CD4-positive, alpha-beta T cell (primary cell): ENCODE data around the gene USP6NL. TPM values are rescaled to one million over a fixed set of nuclear protein-coding genes. Genes with fewer than 3 reads are reported as not detected.

Experiments used
- ATAC-seq: fragments of 200-7000 bp; cut with Tn5 transposase; one replicate; pipeline ENCODE4 v1.10.0; 2022; ENCODE audit warnings: mild to moderate bottlenecking; ENCODE audit not compliant: poor library complexity
- CTCF ChIA-PET: fragments of 350-600 bp; sonication (Branson Sonifier 250); formaldehyde crosslinking; loops from one replicate; lab custom pipeline; 2021; ENCODE audit warnings: antibody characterized with exemption, inconsistent platforms; lab: Charles Lee
- POLR2A ChIA-PET: fragments of 350-600 bp; sonication (Branson Sonifier 250); formaldehyde crosslinking; loops from one replicate; lab custom pipeline; 2021; ENCODE audit warnings: antibody characterized with exemption, inconsistent platforms; lab: Charles Lee
- DNase-seq, 14 experiments: peaks; one replicate each; pipeline ENCODE4 v3.0.0-alpha.2; 2013 to 2020; ENCODE audit warnings: mixed read lengths in 2 of 14
- H3K27ac ChIP-seq, 2 donors: one replicate each; pipeline versions ENCODE4 v1.5.1 to v1.7.0; 2013; ENCODE audit warnings: low read length in 2 of 2, low read depth in 1 of 2, mild to moderate bottlenecking in 1 of 2
- H3K27me3 ChIP-seq, 2 experiments: 1 replicate in 1 of 2; 2 replicates in 1 of 2; pipeline versions ENCODE4 v1.6.1 to v1.7.0; 2013; ENCODE audit warnings: low read length in 2 of 2, control low read depth in 1 of 2, mild to moderate bottlenecking in 1 of 2, moderate library complexity in 1 of 2; ENCODE audit not compliant: insufficient read depth in 2 of 2, control insufficient read depth in 1 of 2
- H3K36me3 ChIP-seq: one replicate; pipeline ENCODE4 v1.6.1; 2013; ENCODE audit warnings: low read length, control low read depth; ENCODE audit not compliant: insufficient read depth
- H3K4me1 ChIP-seq: one replicate; pipeline ENCODE4 v1.6.1; 2013; ENCODE audit warnings: low read length, control low read depth; ENCODE audit not compliant: insufficient read depth
- H3K4me3 ChIP-seq: one replicate; pipeline ENCODE4 v1.5.1; 2013; ENCODE audit warnings: mild to moderate bottlenecking, low read length, moderate library complexity
- H3K9me3 ChIP-seq, 2 experiments: 1 replicate in 1 of 2; 2 replicates in 1 of 2; pipeline versions ENCODE4 v1.6.1 to v1.7.0; 2013; ENCODE audit warnings: low read length in 2 of 2, mild to moderate bottlenecking in 2 of 2, control low read depth in 1 of 2, moderate library complexity in 1 of 2; ENCODE audit not compliant: control insufficient read depth in 1 of 2, insufficient read depth in 1 of 2
- H3K27ac Mint-ChIP-seq: one replicate; pipeline ENCODE4 v1.8.0; 2020; ENCODE audit warnings: mixed read lengths
- H3K27me3 Mint-ChIP-seq: one replicate; pipeline ENCODE4 v1.8.0; 2021; ENCODE audit warnings: mixed read lengths
- H3K36me3 Mint-ChIP-seq: one replicate; pipeline ENCODE4 v1.8.0; 2021; ENCODE audit warnings: low read depth, mixed read lengths
- H3K4me1 Mint-ChIP-seq: one replicate; pipeline ENCODE4 v1.8.0; 2021; ENCODE audit warnings: low read depth, mixed read lengths
- H3K4me3 Mint-ChIP-seq: one replicate; pipeline ENCODE4 v1.8.0; 2020; ENCODE audit warnings: mild to moderate bottlenecking, mixed read lengths
- H3K9me3 Mint-ChIP-seq: one replicate; pipeline ENCODE4 v1.8.0; 2020; ENCODE audit warnings: mixed read lengths
- CTCF ChIP-seq: fragments of 200-600 bp; IDR thresholded peaks from one replicate; pipeline ENCODE4 v1.8.0; 2022; ENCODE audit warnings: antibody characterized with exemption, mild to moderate bottlenecking
- intact Hi-C, 2 experiments: fragments of 100-400 bp; cut with DNase I in 1 of 2; cut with micrococcal nuclease in 1 of 2; formaldehyde crosslinking; loops; one replicate each; pipeline versions ENCODE4 v1.15.1 to v1.9.0; 2023 to 2025; cut with DNase I, micrococcal nuclease
- total RNA-seq, 174 experiments: library from RNA in 2 of 174; stranded (reverse) in 2 of 174; gene quantifications; one replicate each; pipeline ENCODE4 v1.2.3 and lab custom pipeline; 2021 to 2026

The USP6NL gene
- total RNA-seq, 2 experiments from 2014 or later: 5.2 to 5.6 TPM

DNA sequence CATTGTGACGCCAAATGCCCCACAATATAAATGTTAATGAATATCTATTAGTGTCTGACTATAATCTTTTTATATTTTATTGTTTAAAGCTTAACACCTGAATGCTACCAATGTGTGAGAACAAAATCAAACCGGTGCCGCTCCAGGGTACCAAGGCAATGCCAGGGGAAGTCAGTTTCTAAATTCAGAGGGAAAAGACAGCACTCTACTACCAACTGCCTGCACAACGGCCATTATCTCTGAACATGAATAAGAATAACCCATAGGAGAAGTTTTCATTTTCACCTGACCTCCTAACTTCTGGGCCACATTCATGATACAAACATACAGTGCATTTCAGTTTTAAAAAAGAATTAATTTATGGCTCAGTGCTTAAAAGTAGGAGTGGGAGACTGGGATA lies 21.7 kb downstream of the USP6NL start:
- Histone ChIP-seq H3K4me1 (no peaks in the 10 kb centered on the region), H3K27ac (no peak overlapping the region), H3K27me3 (no peaks in the 10 kb centered on the region), H3K36me3 (no peaks in the 10 kb centered on the region), H3K4me3 (no peak overlapping the region), H3K9me3 (peaks cover 0 to 4% of the 10 kb centered on the region in 2 experiments)
- H3K27me3 Mint-ChIP-seq: no peaks in the 10 kb centered on the region
- H3K4me1 Mint-ChIP-seq: no peaks in the 10 kb centered on the region
- peaks cover 2% of the 10 kb centered on the region for H3K9me3 Mint-ChIP-seq
- no peak for DNase-seq
- POLR2A ChIA-PET: no interaction called here
- H3K27ac Mint-ChIP-seq: no peak overlapping the region
- H3K4me3 Mint-ChIP-seq: no peak overlapping the region
- H3K36me3 Mint-ChIP-seq: no peaks in the 10 kb centered on the region
- no peak for ATAC-seq
- CTCF ChIA-PET: interaction anchor here (0.9 kb wide), 1 partner anchor 11 kb away, joined by 3 read pairs; no protein-coding TSS in a partner anchor
- intact Hi-C loops: no loop called here
- TF ChIP-seq CTCF: no peak

DNA sequence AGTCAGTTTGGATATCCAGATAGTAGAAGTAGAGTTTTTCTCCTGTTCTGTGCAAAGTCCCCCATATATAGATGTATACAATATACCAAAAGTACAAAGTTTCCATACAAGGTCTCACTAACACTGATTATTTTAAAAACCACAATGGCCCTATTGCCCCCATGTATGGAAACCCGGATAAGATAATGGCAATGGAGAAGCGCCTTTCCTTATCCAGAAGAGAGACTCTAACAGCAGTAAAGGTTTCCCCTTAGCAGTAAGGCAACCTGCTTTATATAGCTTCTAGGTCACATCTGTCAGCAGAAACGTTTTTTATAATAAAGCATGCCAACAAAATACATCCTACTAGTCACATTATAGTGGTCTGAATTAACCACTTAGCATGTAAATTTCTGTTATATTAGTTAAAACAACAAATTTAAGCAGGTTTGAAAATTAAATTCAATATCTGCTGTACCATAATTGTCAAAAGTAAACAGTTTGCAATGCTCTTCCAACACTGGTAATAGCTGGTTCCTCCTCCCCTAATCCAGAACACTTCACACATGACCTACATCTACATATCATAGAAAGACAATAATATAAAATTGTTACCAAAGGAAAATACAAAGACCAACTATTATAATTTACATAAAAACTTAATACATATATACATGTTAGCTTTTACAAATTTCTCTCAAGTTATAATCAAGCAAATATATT lies 22.4 kb downstream of the USP6NL start:
- ChIA-PET POLR2A (no interaction called here), CTCF (interaction anchor here (0.9 to 1.3 kb wide), 2 partner anchors 11 to 29 kb away, joined by 3 to 4 read pairs; no protein-coding TSS in a partner anchor)
- Mint-ChIP-seq H3K4me1 (no peaks in the 10 kb centered on the region), H3K9me3 (peaks cover 2% of the 10 kb centered on the region), H3K27ac (no peak overlapping the region), H3K36me3 (no peaks in the 10 kb centered on the region), H3K27me3 (no peaks in the 10 kb centered on the region), H3K4me3 (no peak overlapping the region)
- Histone ChIP-seq H3K4me3 (no peak overlapping the region), H3K27me3 (no peaks in the 10 kb centered on the region), H3K4me1 (no peaks in the 10 kb centered on the region), H3K27ac (no peak overlapping the region), H3K9me3 (peaks cover 0 to 4% of the 10 kb centered on the region in 2 experiments), H3K36me3 (no peaks in the 10 kb centered on the region)
- TF ChIP-seq CTCF: no peak
- DNase-seq: no peak
- intact Hi-C loops: no loop called here
- no peak for ATAC-seq

GRCh38 chr10:11587722-11588259 lies 23.7 kb downstream of the USP6NL start:
- TF ChIP-seq CTCF: no peak
- Mint-ChIP-seq H3K4me3 (no peak overlapping the region), H3K36me3 (no peaks in the 10 kb centered on the region), H3K4me1 (no peaks in the 10 kb centered on the region), H3K27me3 (no peaks in the 10 kb centered on the region), H3K9me3 (peaks cover 2% of the 10 kb centered on the region), H3K27ac (no peak overlapping the region)
- Histone ChIP-seq H3K9me3 (peaks cover 0 to 4% of the 10 kb centered on the region in 2 experiments), H3K4me1 (no peaks in the 10 kb centered on the region), H3K27me3 (no peaks in the 10 kb centered on the region), H3K36me3 (no peaks in the 10 kb centered on the region), H3K27ac (no peak overlapping the region), H3K4me3 (no peak overlapping the region)
- ChIA-PET CTCF (interaction anchor here (1.7 kb wide), 1 partner anchor 12 kb away, joined by 3 read pairs; no protein-coding TSS in a partner anchor), POLR2A (interaction anchor here (0.9 kb wide), 1 partner anchor 14 kb away, joined by 3 read pairs; no protein-coding TSS in a partner anchor)
- DNase-seq: no peak
- ATAC-seq: no peak
- intact Hi-C loops: no loop called here
